ENCODE measurements around the gene ADCY1. TPM values are rescaled to one million over a fixed set of nuclear protein-coding genes. Genes with fewer than 3 reads are reported as not detected.

Gene ADCY1
- total RNA-seq, 1 experiment from 2014 or later, result not detected

- no peaks in the 10 kb centered on the region for H3K27me3 ChIP-seq (ENCODE audit: low read length)
- H3K4me3 ChIP-seq (ENCODE audit: low read length), result no peak overlapping the region
- H3K4me1 ChIP-seq (ENCODE audit: low read length), result no peaks in the 10 kb centered on the region
- no peak overlapping the region for H3K4me2 ChIP-seq (ENCODE audit: low read depth, low read length, poor library complexity, severe bottlenecking)
- no peak overlapping the region for H3K9ac ChIP-seq (ENCODE audit: low read length)
- no peaks in the 10 kb centered on the region for H4K20me1 ChIP-seq (ENCODE audit: insufficient read depth, low read depth, low read length)
- no peaks in the 10 kb centered on the region for H3K36me3 ChIP-seq (ENCODE audit: insufficient read depth, low read length)
- H3K9me2 ChIP-seq (replicated peaks; ENCODE audit: insufficient read depth, low read length), result no peaks in the 10 kb centered on the region
- no peaks in the 10 kb centered on the region for H3K9me3 ChIP-seq (ENCODE audit: low read length)
- DNase-seq, result no peak
- no peak overlapping the region for H3K27ac ChIP-seq (ENCODE audit: low read length)
- H3K79me2 ChIP-seq (ENCODE audit: low read length), result no peaks in the 10 kb centered on the region
- no peak overlapping the region for H2AFZ ChIP-seq (ENCODE audit: low read length)
Measured at GRCh38 chr7:45710271-45711160, 136.3 kb downstream of the ADCY1 start.

GRCh38 chr7:45711161-45711490, 137.0 kb downstream of the ADCY1 start:
- Histone ChIP-seq H3K9me2 (replicated peaks; ENCODE audit: insufficient read depth, low read length) (no peaks in the 10 kb centered on the region), H3K79me2 (ENCODE audit: low read length) (no peaks in the 10 kb centered on the region), H3K4me2 (ENCODE audit: low read depth, low read length, poor library complexity, severe bottlenecking) (no peak overlapping the region), H4K20me1 (ENCODE audit: insufficient read depth, low read depth, low read length) (no peaks in the 10 kb centered on the region), H3K9me3 (ENCODE audit: low read length) (no peaks in the 10 kb centered on the region), H3K9ac (ENCODE audit: low read length) (no peak overlapping the region), H3K36me3 (ENCODE audit: insufficient read depth, low read length) (no peaks in the 10 kb centered on the region), H3K4me1 (ENCODE audit: low read length) (no peaks in the 10 kb centered on the region), H3K27me3 (ENCODE audit: low read length) (no peaks in the 10 kb centered on the region), H3K4me3 (ENCODE audit: low read length) (no peak overlapping the region), H2AFZ (ENCODE audit: low read length) (no peak overlapping the region), H3K27ac (ENCODE audit: low read length) (no peak overlapping the region)
- no peak for DNase-seq

- no peaks in the 10 kb centered on the region for H3K4me1 ChIP-seq (ENCODE audit: low read length)
- H3K9me2 ChIP-seq (replicated peaks; ENCODE audit: insufficient read depth, low read length), result no peaks in the 10 kb centered on the region
- H3K9ac ChIP-seq (ENCODE audit: low read length), result no peak overlapping the region
- H3K36me3 ChIP-seq (ENCODE audit: insufficient read depth, low read length), result no peaks in the 10 kb centered on the region
- H3K9me3 ChIP-seq (ENCODE audit: low read length), result no peaks in the 10 kb centered on the region
- no peak overlapping the region for H3K4me3 ChIP-seq (ENCODE audit: low read length)
- DNase-seq, result no peak
- H3K27me3 ChIP-seq (ENCODE audit: low read length), result no peaks in the 10 kb centered on the region
- H3K27ac ChIP-seq (ENCODE audit: low read length), result no peak overlapping the region
- no peak overlapping the region for H2AFZ ChIP-seq (ENCODE audit: low read length)
- H4K20me1 ChIP-seq (ENCODE audit: insufficient read depth, low read depth, low read length), result no peaks in the 10 kb centered on the region
- H3K79me2 ChIP-seq (ENCODE audit: low read length), result no peaks in the 10 kb centered on the region
- H3K4me2 ChIP-seq (ENCODE audit: low read depth, low read length, poor library complexity, severe bottlenecking), result no peak overlapping the region
Measured at GRCh38 chr7:45712057-45712689, 138.0 kb downstream of the ADCY1 start.

DNA sequence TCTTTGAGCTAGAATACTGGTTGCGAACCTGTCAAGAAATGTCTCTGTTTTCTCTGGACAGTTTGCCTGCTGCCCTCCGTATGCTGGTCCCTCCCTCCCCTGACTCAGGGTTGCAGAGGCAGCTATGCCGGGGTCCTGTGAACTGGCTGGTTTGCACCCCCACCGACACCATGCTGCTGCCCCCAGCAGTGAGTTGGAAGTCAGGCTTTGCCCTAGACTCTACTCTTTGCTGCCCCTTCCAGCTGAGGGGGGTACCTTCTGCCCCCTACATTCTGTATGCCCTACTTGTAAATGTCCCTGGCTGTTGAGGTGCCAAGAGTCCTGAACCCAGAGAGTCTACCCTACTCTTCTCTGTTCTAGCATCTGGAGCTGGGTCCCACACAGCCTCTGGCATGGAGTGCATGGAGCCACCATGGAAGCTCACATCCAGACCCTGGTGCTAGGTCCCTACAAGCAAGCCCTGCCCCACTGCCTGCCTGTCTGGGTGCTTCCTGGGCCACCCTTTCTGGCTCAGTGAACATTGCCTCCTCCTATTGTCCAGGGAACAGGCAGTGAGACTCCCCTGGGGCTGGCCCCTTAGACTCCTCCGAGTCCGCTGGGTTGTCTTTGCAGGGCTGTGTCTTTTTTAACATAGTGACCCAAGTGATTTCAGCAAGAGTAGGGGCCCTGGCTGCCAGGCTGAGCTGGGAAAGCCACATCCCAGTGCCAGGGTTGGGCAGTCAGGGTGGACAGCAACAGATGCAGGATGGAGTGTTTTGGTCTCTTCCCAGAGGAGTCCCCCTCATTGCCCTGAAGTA, 138.9 kb downstream of the ADCY1 start:
- Histone ChIP-seq H3K9ac (ENCODE audit: low read length) (no peak overlapping the region), H3K9me2 (replicated peaks; ENCODE audit: insufficient read depth, low read length) (no peaks in the 10 kb centered on the region), H3K79me2 (ENCODE audit: low read length) (no peaks in the 10 kb centered on the region), H3K27ac (ENCODE audit: low read length) (no peak overlapping the region), H3K4me3 (ENCODE audit: low read length) (no peak overlapping the region), H2AFZ (ENCODE audit: low read length) (no peak overlapping the region), H3K36me3 (ENCODE audit: insufficient read depth, low read length) (no peaks in the 10 kb centered on the region), H4K20me1 (ENCODE audit: insufficient read depth, low read depth, low read length) (no peaks in the 10 kb centered on the region), H3K9me3 (ENCODE audit: low read length) (no peaks in the 10 kb centered on the region), H3K4me2 (ENCODE audit: low read depth, low read length, poor library complexity, severe bottlenecking) (no peak overlapping the region), H3K27me3 (ENCODE audit: low read length) (no peaks in the 10 kb centered on the region), H3K4me1 (ENCODE audit: low read length) (no peaks in the 10 kb centered on the region)
- no peak for DNase-seq

DNA sequence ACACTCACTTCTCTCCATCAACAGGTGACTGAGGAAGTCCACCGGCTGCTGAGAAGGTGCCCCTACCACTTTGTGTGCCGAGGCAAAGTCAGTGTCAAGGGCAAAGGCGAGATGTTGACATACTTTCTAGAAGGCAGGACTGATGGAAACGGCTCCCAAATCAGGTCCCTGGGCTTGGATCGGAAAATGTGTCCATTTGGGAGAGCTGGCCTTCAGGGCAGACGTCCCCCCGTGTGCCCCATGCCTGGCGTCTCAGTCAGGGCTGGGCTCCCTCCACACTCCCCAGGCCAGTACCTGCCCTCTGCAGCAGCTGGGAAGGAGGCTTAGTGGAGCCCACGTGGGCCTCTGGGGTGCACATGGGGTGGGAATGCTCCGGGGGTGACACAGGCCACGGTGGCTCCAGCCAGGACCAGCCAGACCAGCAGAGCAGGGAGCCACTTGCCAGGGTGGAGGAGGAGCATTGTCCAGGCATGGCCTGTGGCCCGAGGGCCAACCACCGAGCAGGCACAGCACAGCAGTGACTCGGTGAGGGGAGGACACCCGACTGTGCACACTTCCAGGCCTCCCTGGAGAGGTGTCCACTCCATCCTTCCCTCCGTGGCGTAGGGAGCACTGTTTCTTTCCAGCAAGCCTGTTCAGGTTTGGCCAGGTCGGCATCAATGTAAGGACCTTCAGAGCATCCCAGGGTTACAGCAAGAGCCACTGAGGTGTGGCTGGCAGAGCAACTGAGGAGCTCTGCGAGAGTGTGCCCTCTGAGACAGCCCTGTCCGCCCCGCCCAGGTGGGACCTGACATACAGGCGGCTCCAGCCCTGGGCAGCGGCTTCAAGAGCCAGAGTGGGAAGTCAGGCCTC, 139.7 kb downstream of the ADCY1 start:
- H3K9me2 ChIP-seq (replicated peaks; ENCODE audit: insufficient read depth, low read length), result no peaks in the 10 kb centered on the region
- no peak overlapping the region for H3K9ac ChIP-seq (ENCODE audit: low read length)
- H2AFZ ChIP-seq (ENCODE audit: low read length), result no peak overlapping the region
- no peaks in the 10 kb centered on the region for H3K27me3 ChIP-seq (ENCODE audit: low read length)
- no peaks in the 10 kb centered on the region for H3K4me1 ChIP-seq (ENCODE audit: low read length)
- no peak overlapping the region for H3K4me3 ChIP-seq (ENCODE audit: low read length)
- no peak for DNase-seq
- H4K20me1 ChIP-seq (ENCODE audit: insufficient read depth, low read depth, low read length), result no peaks in the 10 kb centered on the region
- H3K4me2 ChIP-seq (ENCODE audit: low read depth, low read length, poor library complexity, severe bottlenecking), result no peak overlapping the region
- no peaks in the 10 kb centered on the region for H3K79me2 ChIP-seq (ENCODE audit: low read length)
- no peaks in the 10 kb centered on the region for H3K36me3 ChIP-seq (ENCODE audit: insufficient read depth, low read length)
- no peaks in the 10 kb centered on the region for H3K9me3 ChIP-seq (ENCODE audit: low read length)
- H3K27ac ChIP-seq (ENCODE audit: low read length), result no peak overlapping the region

GRCh38 chr7:45714521-45714820, 140.3 kb downstream of the ADCY1 start:
- Histone ChIP-seq H3K27me3 (ENCODE audit: low read length) (no peaks in the 10 kb centered on the region), H4K20me1 (ENCODE audit: insufficient read depth, low read depth, low read length) (no peaks in the 10 kb centered on the region), H3K9me3 (ENCODE audit: low read length) (no peaks in the 10 kb centered on the region), H3K4me2 (ENCODE audit: low read depth, low read length, poor library complexity, severe bottlenecking) (no peak overlapping the region), H2AFZ (ENCODE audit: low read length) (no peak overlapping the region), H3K27ac (ENCODE audit: low read length) (no peak overlapping the region), H3K9ac (ENCODE audit: low read length) (no peak overlapping the region), H3K9me2 (replicated peaks; ENCODE audit: insufficient read depth, low read length) (no peaks in the 10 kb centered on the region), H3K4me1 (ENCODE audit: low read length) (no peaks in the 10 kb centered on the region), H3K36me3 (ENCODE audit: insufficient read depth, low read length) (no peaks in the 10 kb centered on the region), H3K79me2 (ENCODE audit: low read length) (no peaks in the 10 kb centered on the region), H3K4me3 (ENCODE audit: low read length) (no peak overlapping the region)
- DNase-seq, result no peak

GRCh38 chr7:45715471-45716352, 141.5 kb downstream of the ADCY1 start:
- Histone ChIP-seq H3K4me3 (ENCODE audit: low read length) (no peak overlapping the region), H3K79me2 (ENCODE audit: low read length) (no peaks in the 10 kb centered on the region), H3K27me3 (ENCODE audit: low read length) (no peaks in the 10 kb centered on the region), H2AFZ (ENCODE audit: low read length) (no peak overlapping the region), H3K4me1 (ENCODE audit: low read length) (no peaks in the 10 kb centered on the region), H3K9me3 (ENCODE audit: low read length) (no peaks in the 10 kb centered on the region), H3K9me2 (replicated peaks; ENCODE audit: insufficient read depth, low read length) (no peaks in the 10 kb centered on the region), H3K27ac (ENCODE audit: low read length) (no peak overlapping the region), H3K9ac (ENCODE audit: low read length) (no peak overlapping the region), H3K36me3 (ENCODE audit: insufficient read depth, low read length) (no peaks in the 10 kb centered on the region), H3K4me2 (ENCODE audit: low read depth, low read length, poor library complexity, severe bottlenecking) (no peak overlapping the region), H4K20me1 (ENCODE audit: insufficient read depth, low read depth, low read length) (no peaks in the 10 kb centered on the region)
- DNase-seq, result no peak

All from Karpas-422 (cell line).